Mucosa of descending colon (tissue), 3 donors: ENCODE measurements around the gene FAM174A. TPM values are rescaled to one million over a fixed set of nuclear protein-coding genes. Genes with fewer than 3 reads are reported as not detected.

ENCODE experiments used
- ATAC-seq: fragments of 200-7000 bp; cut with Tn5 transposase; one replicate; pipeline ENCODE4 v1.9.1; 2020; ENCODE audit warnings: mild to moderate bottlenecking, moderate library complexity
- DNase-seq, 3 donors: peaks; one replicate each; pipeline ENCODE4 v3.0.0-alpha.2; 2020
- H3K36me3 ChIP-seq: fragments of 200-600 bp; one replicate; pipeline ENCODE4 v1.8.0; 2021; ENCODE audit warnings: low read depth, mild to moderate bottlenecking
- H3K4me1 ChIP-seq: fragments of 200-600 bp; one replicate; pipeline ENCODE4 v1.8.0; 2021; ENCODE audit warnings: low read depth, mild to moderate bottlenecking
- H3K4me3 ChIP-seq: fragments of 200-600 bp; one replicate; pipeline ENCODE4 v1.8.0; 2021; ENCODE audit warnings: mild to moderate bottlenecking
- H3K9me3 ChIP-seq: fragments of 200-600 bp; one replicate; pipeline ENCODE4 v1.8.0; 2021; ENCODE audit warnings: mild to moderate bottlenecking
- intact Hi-C, 2 donors: fragments of 100-400 bp; cut with DNase I in 1 of 2; cut with micrococcal nuclease in 1 of 2; formaldehyde crosslinking; loops; one replicate each; pipeline versions ENCODE4 v1.11.0 to v1.11.1; 2022; cut with DNase I, micrococcal nuclease
- total RNA-seq, 3 donors: library from RNA; stranded (reverse); fragmentation: NEBNext Ultra II Directional in 2 of 3; extraction: Animal tissue kit (Norgen Biotek cat#: 25700) in 2 of 3; gene quantifications; one replicate each; pipeline versions ENCODE4 v1.2.1 to v1.2.4, GENCODE V29; 2021 to 2023
- TF ChIP-seq, protein P1 (sequence below): fragments of 200-600 bp; IDR thresholded peaks from one replicate; pipeline ENCODE4 v1.8.0; 2022; ENCODE audit warnings: antibody characterized with exemption, mild to moderate bottlenecking
- donor health status: DM: no; HTN: no; CAD: no; lungs with moderate emphysema.
- donor health status: DM: no; HTN: no; CAD: no.
- donor health status: DM: no; HTN: yes; CAD: no.

The FAM174A gene
- total RNA-seq, 3 donors from 2014 or later: 14.0 to 15.7 (median 14.5) TPM

DNA sequence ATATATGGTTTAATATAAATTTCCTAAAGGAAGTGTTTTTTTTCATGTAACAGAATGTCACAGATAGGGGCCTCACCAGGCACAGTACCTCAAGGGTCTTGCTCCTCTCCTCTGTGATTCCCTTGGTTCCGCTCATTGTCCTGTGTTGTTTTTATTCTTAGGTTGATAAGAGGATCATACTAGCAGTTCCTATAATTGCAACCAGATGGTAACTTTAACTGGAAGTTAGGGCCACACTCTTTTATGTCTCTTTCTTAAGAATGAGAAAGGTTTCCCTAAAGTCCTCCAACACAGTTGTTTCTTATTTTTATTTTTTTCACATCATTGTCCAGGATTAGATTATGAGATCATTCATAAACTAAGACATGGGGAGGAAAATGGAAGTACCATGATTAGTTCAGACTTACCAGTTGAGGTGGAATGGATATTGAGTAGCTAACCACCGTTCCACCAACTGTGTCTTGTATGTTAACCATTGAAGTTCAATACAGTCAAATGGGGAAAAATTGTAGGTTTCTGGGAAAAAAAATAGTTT lies 41.1 kb downstream of the FAM174A start:
- DNase-seq (no peak), ATAC-seq (no peak)
- H3K36me3 ChIP-seq: no peaks in the 10 kb centered on the region
- H3K9me3 ChIP-seq: no peaks in the 10 kb centered on the region
- H3K4me1 ChIP-seq: no peaks in the 10 kb centered on the region
- intact Hi-C loops: no loop called here
- TF ChIP-seq, protein P1, sequence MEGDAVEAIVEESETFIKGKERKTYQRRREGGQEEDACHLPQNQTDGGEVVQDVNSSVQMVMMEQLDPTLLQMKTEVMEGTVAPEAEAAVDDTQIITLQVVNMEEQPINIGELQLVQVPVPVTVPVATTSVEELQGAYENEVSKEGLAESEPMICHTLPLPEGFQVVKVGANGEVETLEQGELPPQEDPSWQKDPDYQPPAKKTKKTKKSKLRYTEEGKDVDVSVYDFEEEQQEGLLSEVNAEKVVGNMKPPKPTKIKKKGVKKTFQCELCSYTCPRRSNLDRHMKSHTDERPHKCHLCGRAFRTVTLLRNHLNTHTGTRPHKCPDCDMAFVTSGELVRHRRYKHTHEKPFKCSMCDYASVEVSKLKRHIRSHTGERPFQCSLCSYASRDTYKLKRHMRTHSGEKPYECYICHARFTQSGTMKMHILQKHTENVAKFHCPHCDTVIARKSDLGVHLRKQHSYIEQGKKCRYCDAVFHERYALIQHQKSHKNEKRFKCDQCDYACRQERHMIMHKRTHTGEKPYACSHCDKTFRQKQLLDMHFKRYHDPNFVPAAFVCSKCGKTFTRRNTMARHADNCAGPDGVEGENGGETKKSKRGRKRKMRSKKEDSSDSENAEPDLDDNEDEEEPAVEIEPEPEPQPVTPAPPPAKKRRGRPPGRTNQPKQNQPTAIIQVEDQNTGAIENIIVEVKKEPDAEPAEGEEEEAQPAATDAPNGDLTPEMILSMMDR: no peak
- H3K4me3 ChIP-seq: no peak overlapping the region

DNA sequence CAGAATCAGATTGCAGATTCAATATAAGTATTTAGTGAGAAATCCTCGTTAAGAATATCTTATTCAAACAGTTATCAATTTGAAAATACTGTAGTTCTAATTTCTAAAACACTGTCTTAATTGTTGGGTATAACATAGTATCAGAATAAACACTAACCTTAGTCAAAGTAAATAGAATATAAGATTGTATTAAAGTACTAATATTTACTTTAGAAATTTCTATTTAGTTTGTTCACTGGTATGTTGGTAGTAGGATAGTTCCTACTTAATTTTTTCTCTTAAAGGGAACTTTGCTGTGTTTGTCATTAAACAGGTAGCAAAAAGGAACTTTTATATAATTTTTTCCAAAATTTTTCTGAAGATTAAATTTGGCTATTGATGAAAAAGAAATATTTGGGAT lies 42.3 kb downstream of the FAM174A start:
- DNase-seq (no peak), ATAC-seq (no peak)
- no peak overlapping the region for H3K4me3 ChIP-seq
- no peaks in the 10 kb centered on the region for H3K9me3 ChIP-seq
- TF ChIP-seq, protein P1: no peak
- no peaks in the 10 kb centered on the region for H3K4me1 ChIP-seq
- H3K36me3 ChIP-seq: no peaks in the 10 kb centered on the region
- intact Hi-C loops: no loop called here

DNA sequence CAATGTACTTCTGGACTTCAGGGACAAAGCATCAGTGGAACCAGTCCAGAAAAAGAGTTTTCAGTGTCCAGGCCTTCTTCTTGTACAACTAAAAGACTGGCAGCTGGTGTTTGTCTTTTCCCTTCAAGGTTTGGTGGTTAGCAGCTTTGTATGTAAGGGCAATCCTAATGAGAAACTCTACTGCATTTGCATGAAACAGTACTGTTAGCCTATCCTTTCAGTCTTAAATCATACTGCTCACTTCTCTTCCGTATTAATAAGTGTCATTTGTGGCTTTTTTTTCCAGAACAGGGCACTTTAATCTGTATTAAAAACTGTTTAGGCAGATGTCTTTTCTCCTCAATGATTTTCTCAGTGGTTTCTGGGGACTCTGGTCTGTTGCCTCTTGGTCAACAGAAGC lies 48.9 kb downstream of the FAM174A start:
- TF ChIP-seq, protein P1: no peak
- H3K9me3 ChIP-seq: no peaks in the 10 kb centered on the region
- no peaks in the 10 kb centered on the region for H3K36me3 ChIP-seq
- ATAC-seq (no peak), DNase-seq (no peak)
- no peaks in the 10 kb centered on the region for H3K4me1 ChIP-seq
- intact Hi-C loops: no loop called here
- no peak overlapping the region for H3K4me3 ChIP-seq

DNA sequence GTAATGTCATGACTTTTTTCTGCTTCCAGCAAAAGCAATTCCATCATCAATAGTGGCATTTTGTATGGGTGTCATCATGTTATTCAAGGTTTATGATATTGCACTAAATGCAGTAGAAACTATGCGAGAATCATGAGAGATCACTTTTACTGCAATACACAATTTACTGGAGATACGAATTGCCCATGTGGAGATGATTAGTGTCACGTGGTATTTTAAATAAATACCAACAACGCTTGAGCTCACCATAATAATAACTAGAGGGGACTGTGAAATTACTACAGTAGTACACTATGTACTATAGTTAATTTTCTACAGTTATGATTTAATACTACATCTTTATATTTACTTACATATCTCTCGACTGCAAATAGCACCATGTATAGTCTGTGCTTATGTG lies 49.7 kb downstream of the FAM174A start:
- TF ChIP-seq, protein P1: no peak
- Histone ChIP-seq H3K4me3 (no peak overlapping the region), H3K4me1 (no peaks in the 10 kb centered on the region), H3K36me3 (no peaks in the 10 kb centered on the region), H3K9me3 (no peaks in the 10 kb centered on the region)
- DNase-seq: no peak
- intact Hi-C loops: no loop called here
- ATAC-seq: no peak

DNA sequence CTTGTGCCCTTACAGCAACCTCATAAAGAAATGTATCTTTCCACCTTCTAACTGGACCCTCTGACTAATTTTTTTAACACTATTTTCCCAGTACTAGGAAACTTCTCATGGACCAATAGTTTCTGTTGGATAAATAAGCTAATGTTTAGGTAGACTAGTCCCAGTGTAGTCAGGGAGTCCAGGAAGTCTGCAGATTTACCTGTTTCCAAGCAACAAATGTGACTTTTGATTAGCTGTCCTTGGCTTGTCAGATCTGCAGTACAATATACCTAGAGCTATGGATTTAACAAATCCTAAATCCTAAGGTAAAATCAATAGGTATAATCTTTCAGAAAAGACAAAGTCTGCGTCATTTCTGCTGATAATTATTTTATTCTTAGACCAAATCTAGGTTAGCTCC lies 55.7 kb downstream of the FAM174A start:
- Histone ChIP-seq H3K9me3 (no peaks in the 10 kb centered on the region), H3K36me3 (no peaks in the 10 kb centered on the region), H3K4me3 (no peak overlapping the region), H3K4me1 (no peaks in the 10 kb centered on the region)
- TF ChIP-seq, protein P1: no peak
- ATAC-seq (no peak), DNase-seq (no peak)
- intact Hi-C loops: no loop called here
